Keratinocyte (primary cell): Measurements from ENCODE around the gene CACNA1H.

Source experiments
- CTCF ChIP-seq, 3 experiments: IDR thresholded peaks in 1 of 3; conservative IDR thresholded peaks in 1 of 3; optimal IDR thresholded peaks in 1 of 3; 2 replicates in 2 of 3; 3 replicates in 1 of 3; pipeline versions ENCODE3 to v1.5.1; 2011; ENCODE audit warnings: low read length in 3 of 3, mild to moderate bottlenecking in 3 of 3, moderate library complexity in 2 of 3, control low read depth in 1 of 3, inconsistent platforms in 1 of 3; ENCODE audit not compliant: insufficient read depth in 2 of 3; ENCODE audit errors: extremely low read depth in 1 of 3
- EZH2 ChIP-seq: IDR thresholded peaks from one replicate; pipeline ENCODE4 v1.6.1; 2012; ENCODE audit warnings: inconsistent platforms, mild to moderate bottlenecking, low read length, moderate library complexity

- TF ChIP-seq CTCF (optimal IDR thresholded peaks at IDR 0.05 in 1 of 3, IDR thresholded peaks at IDR 0.05 in 1 of 3, conservative IDR thresholded peaks at IDR 0.05 in 1 of 3; ENCODE audit: extremely low read depth in 1 of 3, insufficient read depth in 2 of 3, low read length in 3 of 3) (peak; percentile 38 to 96 (median 94)), EZH2 (no peak)
Measured at GRCh38 chr16:1105888-1106620, 46.9 kb upstream of the CACNA1H start.
